GM12878 (cell line): ENCODE results near the gene SRRD. TPM values are rescaled to one million over a fixed set of nuclear protein-coding genes. Genes with fewer than 3 reads are reported as not detected.

Experiments used
- ATAC-seq: fragments of 200-7000 bp; cut with Tn5 transposase; 3 replicates; pipeline ENCODE4 v1.9.1; 2020; ENCODE audit warnings: mild to moderate bottlenecking, moderate library complexity
- BruUV-seq: library from RNA; stranded (reverse); fragments of 400-500 nt; replicated peaks from 2 replicates; lab custom pipeline; 2021; lab: Mats Ljungman, UMichigan
- CTCF ChIA-PET: fragments of 300-600 bp; sonication (Branson Sonifier 250); formaldehyde crosslinking; extraction: SDS; loops from one replicate; lab custom pipeline; 2021; ENCODE audit warnings: inconsistent platforms; lab: Yijun Ruan, JAX
- POLR2A ChIA-PET: fragments of 350-600 bp; formaldehyde crosslinking; extraction: SDS; loops from one replicate; lab custom pipeline; 2021; ENCODE audit warnings: inconsistent platforms; lab: Charles Lee
- RAD21 ChIA-PET: fragments of 300-600 bp; sonication (Branson Sonifier 250); formaldehyde crosslinking; loops from one replicate; lab custom pipeline; 2023; ENCODE audit warnings: antibody characterized with exemption; ENCODE audit not compliant: unreplicated experiment; lab: Charles Lee
- SMC1A ChIA-PET: fragments of 300-600 bp; sonication (Branson Sonifier 250); formaldehyde crosslinking; loops from one replicate; lab custom pipeline; 2023; ENCODE audit not compliant: unreplicated experiment, uncharacterized antibody; lab: Charles Lee
- DNase-seq: peaks from one replicate; pipeline ENCODE4 v3.0.0-alpha.2; 2011; ENCODE audit warnings: low read depth, low spot score
- FAIRE-seq: peaks from 3 replicates; lab custom pipeline; 2011; peaks lifted over from hg19 to GRCh38; lab: Jason Lieb, UNC
- H2AFZ ChIP-seq: 2 replicates; pipeline ENCODE4 v1.6.0; 2011; ENCODE audit warnings: low read depth, low read length, control low read depth; ENCODE audit not compliant: control insufficient read depth
- H3K27ac ChIP-seq: 2 replicates; pipeline ENCODE4 v1.5.1; 2011; ENCODE audit warnings: control low read depth; ENCODE audit not compliant: control insufficient read depth, insufficient read depth
- H3K27me3 ChIP-seq, 2 experiments: replicated peaks in 1 of 2; 2 replicates each; pipeline versions ENCODE4 v1.6.0 to v1.6.1; 2011; ENCODE audit warnings: low read length in 1 of 2; ENCODE audit not compliant: control insufficient read depth in 2 of 2, insufficient read depth in 2 of 2
- H3K36me3 ChIP-seq, 2 experiments: 2 replicates each; pipeline ENCODE4 v1.5.1; 2011; ENCODE audit warnings: low read length in 1 of 2; ENCODE audit not compliant: control insufficient read depth in 2 of 2, insufficient read depth in 2 of 2
- H3K4me1 ChIP-seq: 2 replicates; pipeline ENCODE4 v1.6.1; 2011; ENCODE audit warnings: mild to moderate bottlenecking, low read length, moderate library complexity, mixed read lengths; ENCODE audit not compliant: control insufficient read depth, insufficient read depth
- H3K4me2 ChIP-seq: 2 replicates; pipeline ENCODE4 v1.6.0; 2011; ENCODE audit warnings: control low read depth; ENCODE audit not compliant: control insufficient read depth, insufficient read depth
- H3K4me3 ChIP-seq: fragments of 200-600 bp; sonication (generic); 2 replicates; pipeline ENCODE4 v1.5.1; 2016
- H3K79me2 ChIP-seq: 2 replicates; pipeline ENCODE4 v1.6.0; 2011; ENCODE audit warnings: low read length; ENCODE audit not compliant: control insufficient read depth, insufficient read depth
- H3K9ac ChIP-seq: 2 replicates; pipeline ENCODE4 v1.8.0; 2011; ENCODE audit warnings: low read length, control low read depth, mixed read lengths; ENCODE audit not compliant: control insufficient read depth, insufficient read depth
- H3K9me3 ChIP-seq: replicated peaks from 3 replicates; pipeline ENCODE4 v1.5.1; 2011; ENCODE audit warnings: mild to moderate bottlenecking, low read length; ENCODE audit not compliant: control insufficient read depth, insufficient read depth
- H4K20me1 ChIP-seq: 2 replicates; pipeline ENCODE4 v1.6.0; 2011; ENCODE audit not compliant: control insufficient read depth, insufficient read depth
- CTCF ChIP-seq, 3 experiments: IDR thresholded peaks in 2 of 3; conservative IDR thresholded peaks in 1 of 3; 2 replicates each; pipeline ENCODE4 v1.5.1; 2011; ENCODE audit warnings: low read depth in 3 of 3, low read length in 3 of 3, mild to moderate bottlenecking in 3 of 3, control low read depth in 2 of 3, moderate library complexity in 2 of 3, inconsistent platforms in 1 of 3, mixed read lengths in 1 of 3; ENCODE audit not compliant: control insufficient read depth in 2 of 3, insufficient read depth in 1 of 3; ENCODE audit errors: extremely low read depth in 1 of 3
- CUX1 ChIP-seq: IDR thresholded peaks from 2 replicates; pipeline ENCODE4 v1.6.1; 2012; ENCODE audit warnings: improper control_type of control experiment, low read depth, low read length; ENCODE audit not compliant: insufficient replicate concordance
- EP300 ChIP-seq, 2 experiments: fragments of 150-350 bp in 1 of 2; IDR thresholded peaks; 2 replicates each; pipeline ENCODE4 v1.6.1; 2011 to 2012; ENCODE audit warnings: low read depth in 2 of 2, low read length in 2 of 2, borderline replicate concordance in 1 of 2, improper control_type of control experiment in 1 of 2, inconsistent platforms in 1 of 2; ENCODE audit not compliant: control insufficient read depth in 1 of 2
- ETV6 ChIP-seq, 2 experiments: fragments of 450-650 bp in 1 of 2; IDR thresholded peaks in 1 of 2; conservative IDR thresholded peaks in 1 of 2; 2 replicates each; pipeline ENCODE4 v1.6.1; 2014; ENCODE audit warnings: antibody characterized with exemption in 1 of 2, borderline replicate concordance in 1 of 2, low read depth in 1 of 2, mild to moderate bottlenecking in 1 of 2, moderate library complexity in 1 of 2
- HDAC6 ChIP-seq: fragments of 200-600 bp; sonication (generic); IDR thresholded peaks from one replicate; pipeline ENCODE4 v1.8.0; 2017; ENCODE audit warnings: antibody characterized with exemption; ENCODE audit not compliant: unreplicated experiment
- HSF1 ChIP-seq: fragments of 150-350 bp; IDR thresholded peaks from 2 replicates; pipeline ENCODE4 v1.6.1; 2014; ENCODE audit warnings: mild to moderate bottlenecking, low read depth, low read length
- NFYB ChIP-seq: IDR thresholded peaks from 2 replicates; pipeline ENCODE4 v1.6.1; 2011; ENCODE audit warnings: low read depth, mild to moderate bottlenecking, low read length, improper control_type of control experiment, moderate library complexity; ENCODE audit not compliant: insufficient read depth
- NR2F1 ChIP-seq: fragments of 450-650 bp; conservative IDR thresholded peaks from 2 replicates; pipeline ENCODE4 v1.6.1; 2017; ENCODE audit warnings: mild to moderate bottlenecking
- RAD21 ChIP-seq: IDR thresholded peaks from 2 replicates; pipeline ENCODE4 v1.6.1; 2011; ENCODE audit warnings: mild to moderate bottlenecking, low read depth, low read length, moderate library complexity; ENCODE audit not compliant: insufficient read depth
- SMC3 ChIP-seq: IDR thresholded peaks from 2 replicates; pipeline ENCODE4 v1.6.1; 2011; ENCODE audit warnings: low read length, improper control_type of control experiment, borderline replicate concordance
- YBX1 ChIP-seq: fragments of 450-650 bp; IDR thresholded peaks from 2 replicates; pipeline ENCODE4 v1.6.1; 2016; ENCODE audit warnings: antibody characterized with exemption
- YY1 ChIP-seq: IDR thresholded peaks from 2 replicates; pipeline ENCODE4 v1.6.1; 2011; ENCODE audit warnings: low read depth, mild to moderate bottlenecking, low read length
- WGBS: methylation state at CpG from one replicate; pipeline ENCODE4 v1.1.6; 2016; ENCODE audit warnings: low lambda C conversion rate; ENCODE audit not compliant: insufficient replicate concordance, insufficient coverage; ENCODE audit errors: missing lambda C conversion rate; 5-methylcytosine and 5-hydroxymethylcytosine counted together
- in situ Hi-C: fragments of 300-500 bp; cut with MboI; formaldehyde crosslinking; loops from 9 replicates; pipeline ENCODE4 v1.14.3; 2018; ENCODE audit warnings: mixed read lengths
- intact Hi-C: fragments of 100-400 bp; cut with micrococcal nuclease; formaldehyde crosslinking; loops from one replicate; pipeline ENCODE4 v1.14.2; 2022; ENCODE audit not compliant: unreplicated experiment
- polyA plus RNA-seq, 11 experiments: library from polyadenylated mRNA; depleted of rRNA in 4 of 11; unstranded in 6 of 11; stranded (reverse) in 5 of 11; fragments of >200 nt; fragmentation: Nextera tagmentation in 4 of 11; fragmentation: Illumina TruSeq in 1 of 11; extraction: Ambion mirVana in 4 of 11; extraction: Trizol in 1 of 11; gene quantifications; 1 replicate in 1 of 11; 2 replicates in 10 of 11; pipeline versions ENCODE4 v1.2.1 to v1.2.3, GENCODE V29; 2011 to 2016; ENCODE audit warnings: inconsistent platforms in 2 of 11, missing spikeins in 2 of 11, low read depth in 1 of 11
- total RNA-seq, 4 experiments: library from RNA; depleted of rRNA in 3 of 4; stranded (reverse); fragments of >200 nt in 3 of 4; fragmentation: Illumina TruSeq in 1 of 4; extraction: Trizol in 1 of 4; gene quantifications; 2 replicates each; pipeline versions ENCODE4 v1.2.1 to v1.2.3, GENCODE V29; 2013 to 2021

Gene SRRD
- total and polyA plus RNA-seq, 10 of the 15 experiments (the other 5 are each of a cell fraction or from before 2014, with no cell fraction given): 4.1 to 50.6 (median 27.5) TPM

GRCh38 chr22:26502688-26503561 is 19.2 kb downstream of the SRRD start:
- intact Hi-C loops: loop anchor here (5.0 kb wide), 2 partner anchors 89 to 164 kb away; partner anchors contain the start of gene TPST2
- Histone ChIP-seq H3K4me3 (no peak overlapping the region), H3K9ac (no peak overlapping the region), H2AFZ (no peak overlapping the region), H3K4me1 (peaks cover 6% of the 10 kb centered on the region), H3K36me3 (peaks cover 26 to 36% of the 10 kb centered on the region in 2 experiments), H3K27me3 (no peaks in the 10 kb centered on the region), H3K9me3 (no peaks in the 10 kb centered on the region), H3K79me2 (no peaks in the 10 kb centered on the region), H3K27ac (no peak overlapping the region), H3K4me2 (no peak overlapping the region), H4K20me1 (no peaks in the 10 kb centered on the region)
- ChIA-PET POLR2A (interaction anchor here (1.1 kb wide), 1 partner anchor 24 kb away, joined by 3 read pairs; no protein-coding TSS in a partner anchor), RAD21 (interaction anchor here (0.8 to 2.6 kb wide), 6 partner anchors 19 to 162 kb away, joined by 3 to 9 read pairs (median 4); partner anchors contain the start of genes HPS4 and SRRD), SMC1A (interaction anchor here (0.8 to 3.8 kb wide), 17 partner anchors 8 to 171 kb away, joined by 3 to 15 read pairs (median 4); partner anchors contain the start of genes HPS4, MIAT, SRRD and TFIP11), CTCF (interaction anchor here (0.7 to 4.9 kb wide), 22 partner anchors 8 to 175 kb away, joined by 3 to 44 read pairs (median 6); partner anchors contain the start of genes HPS4, SRRD and TFIP11)
- 33% methylated on average over 3 of the region's 3 CpGs for WGBS
- ATAC-seq (peak; percentile 90), DNase-seq (no peak), FAIRE-seq (peak; percentile 88)
- in situ Hi-C loops: no loop called here
- no TSS peak for BruUV-seq
- no peak for TF ChIP-seq HDAC6
- TF ChIP-seq RAD21: peak; percentile 66
- no peak for TF ChIP-seq NFYB
- TF ChIP-seq YBX1: no peak
- TF ChIP-seq CTCF (IDR thresholded peaks at IDR 0.05 in 2 of 3, conservative IDR thresholded peaks at IDR 0.05 in 1 of 3; ENCODE audit: control insufficient read depth in 2 of 3, extremely low read depth in 1 of 3, insufficient read depth in 1 of 3, low read depth in 3 of 3, low read length in 3 of 3): peak; percentile 66 to 72 (median 68)
- TF ChIP-seq ETV6 (conservative IDR thresholded peaks at IDR 0.05 in 1 of 2, IDR thresholded peaks at IDR 0.05 in 1 of 2; ENCODE audit: borderline replicate concordance in 1 of 2, low read depth in 1 of 2): no peak
- no peak for TF ChIP-seq EP300 (IDR thresholded peaks at IDR 0.05; ENCODE audit: borderline replicate concordance in 1 of 2, control insufficient read depth in 1 of 2, low read depth in 2 of 2, low read length in 2 of 2)
- peak; percentile 93 for TF ChIP-seq YY1
- TF ChIP-seq SMC3: peak; percentile 81
- no peak for TF ChIP-seq NR2F1
- no peak for TF ChIP-seq CUX1
- no peak for TF ChIP-seq HSF1
